Sigmoid colon (tissue), 7 donors: Measurements from ENCODE around the gene LAMB2. TPM values are rescaled to one million over a fixed set of nuclear protein-coding genes. Genes with fewer than 3 reads are reported as not detected.

ENCODE experiments used
- DNase-seq: peaks from one replicate; pipeline ENCODE4 v3.0.0-alpha.2; 2019
- H3K27ac ChIP-seq, 4 donors: fragments of 200-600 bp; sonication (generic); one replicate each; pipeline ENCODE4 v1.5.1; 2016 to 2019; ENCODE audit warnings: mild to moderate bottlenecking in 1 of 4
- H3K27me3 ChIP-seq, 3 donors: fragments of 200-600 bp; sonication (generic); one replicate each; pipeline ENCODE4 v1.5.1; 2019; ENCODE audit warnings: mild to moderate bottlenecking in 1 of 3
- H3K36me3 ChIP-seq, 4 donors: fragments of 200-600 bp; sonication (generic); one replicate each; pipeline ENCODE4 v1.5.1; 2016 to 2019
- H3K4me1 ChIP-seq, 4 donors: fragments of 200-600 bp; sonication (generic); one replicate each; pipeline ENCODE4 v1.5.1; 2017 to 2019
- H3K4me3 ChIP-seq, 4 donors: fragments of 200-600 bp; sonication (generic); one replicate each; pipeline ENCODE4 v1.5.1; 2017 to 2019; ENCODE audit warnings: mild to moderate bottlenecking in 2 of 4, moderate library complexity in 1 of 4
- H3K9me3 ChIP-seq, 4 donors: fragments of 200-600 bp in 3 of 4; sonication (generic) in 3 of 4; one replicate each; pipeline versions ENCODE4 v1.5.1 to v1.6.1; 2013 to 2019
- CTCF ChIP-seq, 4 experiments: fragments of 450-650 bp in 3 of 4; fragments of 200-600 bp in 1 of 4; IDR thresholded peaks; one replicate each; pipeline ENCODE4 v1.5.1; 2016 to 2019; ENCODE audit warnings: antibody characterized with exemption in 4 of 4, mild to moderate bottlenecking in 3 of 4, moderate library complexity in 2 of 4
- EP300 ChIP-seq, 4 donors: sonication (generic); formaldehyde crosslinking; IDR thresholded peaks; one replicate each; pipeline ENCODE4 v1.6.1; 2017; ENCODE audit warnings: antibody characterized with exemption in 4 of 4
- POLR2A ChIP-seq, 2 donors: fragments of 450-650 bp; IDR thresholded peaks; one replicate each; pipeline ENCODE4 v1.6.1; 2016; ENCODE audit warnings: antibody characterized with exemption in 2 of 2, mild to moderate bottlenecking in 2 of 2, moderate library complexity in 2 of 2
- POLR2AphosphoS5 ChIP-seq, 4 donors: sonication (generic); formaldehyde crosslinking; IDR thresholded peaks; one replicate each; pipeline ENCODE4 v1.6.1; 2017; ENCODE audit warnings: antibody characterized with exemption in 4 of 4
- WGBS, 2 donors: extraction: QIAGEN DNeasy Blood & Tissue Kit; methylation state at CpG; one replicate each; pipeline ENCODE4 v1.1.7; 2013; 5-methylcytosine and 5-hydroxymethylcytosine counted together
- intact Hi-C: fragments of 100-400 bp; cut with DNase I; formaldehyde crosslinking; loops from one replicate; pipeline ENCODE4 v1.15.1; 2023
- polyA plus RNA-seq, 3 donors: library from polyadenylated mRNA; stranded (reverse); fragments of 200-250 nt; gene quantifications; one replicate each; pipeline ENCODE4 v1.2.3, GENCODE V29; 2013
- total RNA-seq, 4 donors: library from RNA; depleted of rRNA; stranded (reverse); fragments of >200 nt; gene quantifications; one replicate each; pipeline ENCODE4 v1.1.0, GENCODE V29; 2016
- donor health status: healthy with polysubstance abuse.
- donor health status: Bipolar disorder and iron deficiency.
- donor health status: healthy.

Gene LAMB2
- total and polyA plus RNA-seq, 7 donors: 10.2 to 612 (median 252) TPM

- 95 to 96% methylated on average over 9 of the region's 9 CpGs for WGBS, 2 donors
- intact Hi-C loops: loop anchor here (5.0 kb wide), 3 partner anchors 43 to 183 kb away; partner anchors contain the start of gene GPX1
- H3K4me1 ChIP-seq: peaks cover 0 to 60% (median 42%) of the 10 kb centered on the region in 4 donors
- H3K9me3 ChIP-seq: no peaks in the 10 kb centered on the region
- H3K27ac ChIP-seq: peak overlapping the region; percentile 85 to 95 (median 88)
- no peaks in the 10 kb centered on the region for H3K27me3 ChIP-seq
- peaks cover 3 to 37% (median 23%) of the 10 kb centered on the region in 4 donors for H3K36me3 ChIP-seq
- DNase-seq: no peak
- no peak for TF ChIP-seq EP300 (IDR thresholded peaks at IDR 0.05)
- no peak for TF ChIP-seq POLR2A (IDR thresholded peaks at IDR 0.05)
- no peak for TF ChIP-seq POLR2AphosphoS5 (IDR thresholded peaks at IDR 0.05)
- TF ChIP-seq CTCF (IDR thresholded peaks at IDR 0.05): no peak
- peak overlapping the region in 2 of 4 donors; percentile 76 to 93 for H3K4me3 ChIP-seq
Measured at GRCh38 chr3:49174397-49174985, 41.6 kb upstream of the LAMB2 start.

DNA sequence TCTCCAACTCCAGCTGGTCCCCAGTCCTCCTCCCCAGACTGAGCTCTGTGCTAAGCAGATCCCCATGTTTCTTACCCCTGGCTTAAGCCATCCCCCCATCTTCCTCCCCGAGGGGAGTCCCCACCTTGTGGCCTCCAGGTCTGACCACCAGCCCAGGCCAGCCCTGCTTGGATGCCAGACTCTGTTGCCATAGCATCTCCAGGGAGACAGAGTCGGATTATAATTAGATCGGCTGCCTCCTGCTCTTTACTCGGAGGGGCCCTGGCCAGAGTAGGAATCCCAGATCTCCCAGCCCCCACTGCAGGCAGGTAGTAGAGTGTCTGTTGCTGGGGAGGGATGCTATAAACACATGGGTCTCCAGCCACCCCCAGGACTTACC, 40.9 kb upstream of the LAMB2 start:
- H3K9me3 ChIP-seq: no peaks in the 10 kb centered on the region
- H3K27me3 ChIP-seq: no peaks in the 10 kb centered on the region
- H3K4me1 ChIP-seq: peaks cover 0 to 60% (median 42%) of the 10 kb centered on the region in 4 donors
- intact Hi-C loops: loop anchor here (5.0 kb wide), 3 partner anchors 44 to 184 kb away; partner anchors contain the start of gene GPX1
- H3K27ac ChIP-seq: peak overlapping the region; percentile 85 to 95 (median 88)
- peak overlapping the region; percentile 8 to 93 (median 67) for H3K4me3 ChIP-seq
- DNase-seq: no peak
- no peak for TF ChIP-seq CTCF (IDR thresholded peaks at IDR 0.05)
- no peak for TF ChIP-seq POLR2A (IDR thresholded peaks at IDR 0.05)
- TF ChIP-seq POLR2AphosphoS5 (IDR thresholded peaks at IDR 0.05): no peak
- no peak for TF ChIP-seq EP300 (IDR thresholded peaks at IDR 0.05)
- WGBS, 2 donors: 62 to 71% methylated on average over 4 of the region's 4 CpGs
- peaks cover 3 to 37% (median 23%) of the 10 kb centered on the region in 4 donors for H3K36me3 ChIP-seq

- intact Hi-C loops: loop anchor here (5.0 kb wide), 3 partner anchors 44 to 184 kb away; partner anchors contain the start of gene GPX1
- Histone ChIP-seq H3K27me3 (no peaks in the 10 kb centered on the region), H3K4me3 (peak overlapping the region; percentile 58 to 93 (median 70)), H3K4me1 (peaks cover 0 to 60% (median 42%) of the 10 kb centered on the region in 4 donors), H3K9me3 (no peaks in the 10 kb centered on the region), H3K36me3 (peaks cover 3 to 37% (median 23%) of the 10 kb centered on the region in 4 donors), H3K27ac (peak overlapping the region; percentile 85 to 95 (median 88))
- 25 to 48% methylated on average over 3 of the region's 3 CpGs for WGBS, 2 donors
- peak; percentile 75 for DNase-seq
- TF ChIP-seq EP300 (IDR thresholded peaks at IDR 0.05): no peak
- no peak for TF ChIP-seq POLR2A (IDR thresholded peaks at IDR 0.05)
- no peak for TF ChIP-seq CTCF (IDR thresholded peaks at IDR 0.05)
- TF ChIP-seq POLR2AphosphoS5 (IDR thresholded peaks at IDR 0.05): peak in 1 of 4 donors; percentile 7
Measured at GRCh38 chr3:49173116-49173791, 40.4 kb upstream of the LAMB2 start.

GRCh38 chr3:49172551-49173041, 39.7 kb upstream of the LAMB2 start:
- peaks cover 3 to 32% (median 21%) of the 10 kb centered on the region in 4 donors for H3K36me3 ChIP-seq
- TF ChIP-seq POLR2A (IDR thresholded peaks at IDR 0.05): no peak
- no peak for TF ChIP-seq CTCF (IDR thresholded peaks at IDR 0.05)
- no peak for TF ChIP-seq POLR2AphosphoS5 (IDR thresholded peaks at IDR 0.05)
- no peak for TF ChIP-seq EP300 (IDR thresholded peaks at IDR 0.05)
- DNase-seq: no peak
- no peaks in the 10 kb centered on the region for H3K9me3 ChIP-seq
- intact Hi-C loops: loop anchor here (5.0 kb wide), 3 partner anchors 45 to 185 kb away; partner anchors contain the start of gene GPX1
- H3K27ac ChIP-seq: peak overlapping the region; percentile 85 to 95 (median 88)
- peak overlapping the region; percentile 58 to 93 (median 70) for H3K4me3 ChIP-seq
- peaks cover 0 to 60% (median 42%) of the 10 kb centered on the region in 4 donors for H3K4me1 ChIP-seq
- no peaks in the 10 kb centered on the region for H3K27me3 ChIP-seq
- 80 to 90% methylated on average over 7 of the region's 7 CpGs for WGBS, 2 donors
